SK-N-MC (cell line): ENCODE measurements around the gene CA6.
"Not testable (repeated sequence)": the region's sequence is repeated elsewhere in the genome, so short reads cannot be mapped to it uniquely, and the experiment has no call there.

Experiments
- DNase-seq: peaks from one replicate; pipeline ENCODE4 v3.0.0-alpha.2; 2011; ENCODE audit warnings: low read depth, low spot score
- H3K27ac ChIP-seq: fragments of 200-600 bp; sonication (generic); 2 replicates; pipeline ENCODE4 v1.5.1; 2016; ENCODE audit warnings: mixed run types
- H3K36me3 ChIP-seq: fragments of 200-600 bp; sonication (generic); 2 replicates; pipeline ENCODE4 v1.6.1; 2017; ENCODE audit warnings: antibody characterized with exemption, low read length, mixed read lengths; ENCODE audit not compliant: insufficient read depth
- H3K4me3 ChIP-seq: fragments of 200-600 bp; sonication (generic); 2 replicates; pipeline ENCODE4 v1.5.1; 2016
- H3K9ac ChIP-seq: fragments of 200-600 bp; sonication (generic); 2 replicates; pipeline ENCODE4 v1.8.0; 2017; ENCODE audit warnings: mixed run types, mixed read lengths; ENCODE audit not compliant: insufficient read length
- H3K9me3 ChIP-seq: fragments of 200-600 bp; sonication (generic); 2 replicates; pipeline ENCODE4 v1.6.1; 2017; ENCODE audit warnings: low read depth, mild to moderate bottlenecking, antibody characterized with exemption, low read length, moderate library complexity, mixed read lengths
- EZH2 ChIP-seq: fragments of 200-600 bp; sonication (generic); IDR thresholded peaks from one replicate; pipeline ENCODE4 v1.6.1; 2017; ENCODE audit warnings: antibody characterized with exemption
- FOXP2 ChIP-seq: optimal IDR thresholded peaks from 2 replicates; pipeline ENCODE3; 2011; ENCODE audit warnings: mild to moderate bottlenecking, moderate library complexity; ENCODE audit not compliant: insufficient read depth; ENCODE audit errors: extremely low read length, control extremely low read depth
- POLR2AphosphoS5 ChIP-seq: IDR thresholded peaks from 2 replicates; pipeline ENCODE4 v1.6.1; 2012; ENCODE audit warnings: mild to moderate bottlenecking, low read depth, low read length, borderline replicate concordance

Gene CA6

GRCh38 chr1:8987881-8988617, 42.4 kb downstream of the CA6 start:
- H3K9ac ChIP-seq: no peak overlapping the region
- no peak for DNase-seq
- H3K9me3 ChIP-seq: no peaks in the 10 kb centered on the region
- no peak overlapping the region for H3K27ac ChIP-seq
- H3K4me3 ChIP-seq: no peak overlapping the region
- no peak for TF ChIP-seq FOXP2
- TF ChIP-seq EZH2: no peak
- TF ChIP-seq POLR2AphosphoS5: no peak
- H3K36me3 ChIP-seq: no peaks in the 10 kb centered on the region

GRCh38 chr1:8988618-8988967, 42.9 kb downstream of the CA6 start:
- no peak for TF ChIP-seq EZH2
- no peak for TF ChIP-seq POLR2AphosphoS5
- TF ChIP-seq FOXP2: no peak
- no peak overlapping the region for H3K27ac ChIP-seq
- DNase-seq: no peak
- no peaks in the 10 kb centered on the region for H3K36me3 ChIP-seq
- H3K4me3 ChIP-seq: no peak overlapping the region
- H3K9ac ChIP-seq: no peak overlapping the region
- H3K9me3 ChIP-seq: no peaks in the 10 kb centered on the region

GRCh38 chr1:8989061-8989460, 43.4 kb downstream of the CA6 start:
- no peaks in the 10 kb centered on the region for H3K36me3 ChIP-seq
- H3K4me3 ChIP-seq: no peak overlapping the region
- TF ChIP-seq POLR2AphosphoS5 (no peak), FOXP2 (no peak), EZH2 (no peak)
- H3K9me3 ChIP-seq: no peaks in the 10 kb centered on the region
- H3K27ac ChIP-seq: no peak overlapping the region
- DNase-seq: no peak
- no peak overlapping the region for H3K9ac ChIP-seq

GRCh38 chr1:8989821-8990220, 44.2 kb downstream of the CA6 start:
- Histone ChIP-seq H3K36me3 (no peaks in the 10 kb centered on the region), H3K9ac (no peak overlapping the region), H3K27ac (no peak overlapping the region), H3K9me3 (no peaks in the 10 kb centered on the region), H3K4me3 (no peak overlapping the region)
- DNase-seq: no peak
- TF ChIP-seq POLR2AphosphoS5 (no peak), EZH2 (no peak), FOXP2 (no peak)

- Histone ChIP-seq H3K9me3 (no peaks in the 10 kb centered on the region), H3K9ac (no peak overlapping the region), H3K36me3 (no peaks in the 10 kb centered on the region), H3K27ac (no peak overlapping the region), H3K4me3 (no peak overlapping the region)
- no peak for TF ChIP-seq FOXP2
- no peak for TF ChIP-seq EZH2
- no peak for TF ChIP-seq POLR2AphosphoS5
- no peak for DNase-seq
Measured at GRCh38 chr1:8992936-8993687, 47.4 kb downstream of the CA6 start.

- H3K27ac ChIP-seq, H3K36me3 ChIP-seq, H3K4me3 ChIP-seq: not testable (repeated sequence)
Measured at GRCh38 chr1:8993962-8994675, 48.5 kb downstream of the CA6 start.

GRCh38 chr1:9001534-9002214, 56.0 kb downstream of the CA6 start:
- not testable (repeated sequence) for H3K27ac ChIP-seq, H3K9ac ChIP-seq, H3K9me3 ChIP-seq, H3K4me3 ChIP-seq, H3K36me3 ChIP-seq, DNase-seq

More at GRCh38 chr1:8993962-8994675, 48.5 kb downstream of the CA6 start:
- DNase-seq, H3K9me3 ChIP-seq, H3K9ac ChIP-seq: not testable (repeated sequence)

- H3K9me3 ChIP-seq, H3K36me3 ChIP-seq, DNase-seq, H3K4me3 ChIP-seq, H3K9ac ChIP-seq, H3K27ac ChIP-seq: not testable (repeated sequence)
Measured at GRCh38 chr1:9002215-9002560, 56.5 kb downstream of the CA6 start.
